ENCODE results near the gene GRAP2. TPM values are rescaled to one million over a fixed set of nuclear protein-coding genes. Genes with fewer than 3 reads are reported as not detected.

Gene GRAP2
- total and polyA plus RNA-seq, 2 experiments from 2014 or later: 0.42 TPM; not detected in 1

GRCh38 chr22:39894554-39895092 is 6.3 kb upstream of the GRAP2 start:
- H3K4me1 Mint-ChIP-seq: peaks cover 5% of the 10 kb centered on the region; the same call in 2 of the 3 replicates
- no peaks in the 10 kb centered on the region for H3K36me3 ChIP-seq (ENCODE audit: insufficient read depth)
- no peaks in the 10 kb centered on the region for H3K79me2 ChIP-seq (replicated peaks; ENCODE audit: insufficient read depth)
- TF ChIP-seq POLR2AphosphoS5 (IDR thresholded peaks at IDR 0.05; ENCODE audit: low read depth): no peak
- no peak for TF ChIP-seq NANOG (IDR thresholded peaks at IDR 0.05; ENCODE audit: borderline replicate concordance)
- no peak for TF ChIP-seq JUNB (IDR thresholded peaks at IDR 0.05; ENCODE audit: unreplicated experiment)
- no peak for TF ChIP-seq CTCF (conservative IDR thresholded peaks at IDR 0.05; ENCODE audit: low read depth in 2 of 2)
- TF ChIP-seq ZNF462 (CRISPR knock-in tag; IDR thresholded peaks at IDR 0.05): no peak
- no peak for TF ChIP-seq CREB1 (CRISPR knock-in tag; IDR thresholded peaks at IDR 0.05; ENCODE audit: low read depth)
- no peak for TF ChIP-seq ZNF331 (CRISPR knock-in tag; IDR thresholded peaks at IDR 0.05; ENCODE audit: low read depth)
- TF ChIP-seq REST (IDR thresholded peaks at IDR 0.05; ENCODE audit: unreplicated experiment): no peak
- H3F3A ChIP-seq (replicated peaks; ENCODE audit: low read depth): no peaks in the 10 kb centered on the region
- H3K9me2 ChIP-seq (ENCODE audit: insufficient read depth): peaks cover 17% of the 10 kb centered on the region
- no peaks in the 10 kb centered on the region for H3K27me3 Mint-ChIP-seq (ENCODE audit: insufficient read depth, low read depth, poor library complexity)
- H3K27me3 ChIP-seq (ENCODE audit: insufficient read depth): no peaks in the 10 kb centered on the region
- DNase-seq (ENCODE audit: low spot score) (no peak), ATAC-seq (no peak)
- H4K20me1 ChIP-seq (replicated peaks; ENCODE audit: insufficient read depth): no peaks in the 10 kb centered on the region; the same call in none of the 2 replicates
- H3K4me1 ChIP-seq (ENCODE audit: insufficient read depth): no peaks in the 10 kb centered on the region
- no peak overlapping the region for H3K4me2 ChIP-seq
- no peak overlapping the region for H3K4me3 Mint-ChIP-seq
- no peak overlapping the region for H2AFZ ChIP-seq
- no peaks in the 10 kb centered on the region for H3K9me3 Mint-ChIP-seq
- H3K27ac ChIP-seq (ENCODE audit: low read depth): no peak overlapping the region
- H3K27ac Mint-ChIP-seq: no peak overlapping the region
- H3K4me3 ChIP-seq: no peak overlapping the region
- no peaks in the 10 kb centered on the region for H3K36me3 Mint-ChIP-seq (ENCODE audit: low read depth)
